H1 (cell line): ENCODE data around the gene SPSB1. TPM values are rescaled to one million over a fixed set of nuclear protein-coding genes. Genes with fewer than 3 reads are reported as not detected.

ENCODE experiments used
- BRCA1 ChIP-seq: IDR thresholded peaks from 2 replicates; pipeline ENCODE4 v1.6.1; 2012; ENCODE audit warnings: low read depth, low read length, improper control_type of control experiment
- CHD7 ChIP-seq: fragments of 300-600 bp; sonication (generic); IDR thresholded peaks from 2 replicates; pipeline ENCODE4 v1.7.1; 2012; ENCODE audit warnings: low read length, moderate library complexity, mild to moderate bottlenecking, inconsistent platforms; ENCODE audit not compliant: insufficient replicate concordance
- CTCF ChIP-seq, 3 experiments: IDR thresholded peaks; 1 replicate in 2 of 3; 2 replicates in 1 of 3; pipeline versions ENCODE4 v1.5.1 to v1.6.1; 2011; ENCODE audit warnings: low read length in 3 of 3, mild to moderate bottlenecking in 3 of 3, inconsistent platforms in 2 of 3, low read depth in 1 of 3, moderate library complexity in 1 of 3; ENCODE audit not compliant: insufficient read depth in 1 of 3; ENCODE audit errors: control extremely low read depth in 1 of 3
- GABPA ChIP-seq: IDR thresholded peaks from 2 replicates; pipeline ENCODE4 v1.6.1; 2011; ENCODE audit warnings: mild to moderate bottlenecking, low read length, moderate library complexity, borderline replicate concordance; ENCODE audit not compliant: insufficient read depth
- POLR2AphosphoS5 ChIP-seq: IDR thresholded peaks from 2 replicates; pipeline ENCODE4 v1.6.1; 2011; ENCODE audit warnings: low read depth, low read length
- SAP30 ChIP-seq: fragments of 300-600 bp; sonication (generic); IDR thresholded peaks from 2 replicates; pipeline ENCODE4 v1.7.1; 2012; ENCODE audit warnings: low read length, moderate library complexity, mild to moderate bottlenecking, inconsistent platforms; ENCODE audit not compliant: insufficient read depth, insufficient replicate concordance
- SRF ChIP-seq: IDR thresholded peaks from 2 replicates; pipeline ENCODE4 v1.6.1; 2011; ENCODE audit warnings: mild to moderate bottlenecking, low read depth, low read length, moderate library complexity
- TBP ChIP-seq: IDR thresholded peaks from 2 replicates; pipeline ENCODE4 v1.6.1; 2011; ENCODE audit warnings: low read depth, low read length, improper control_type of control experiment
- polyA plus RNA-seq, 7 experiments: library from polyadenylated mRNA; depleted of rRNA in 3 of 7; stranded (reverse) in 5 of 7; unstranded in 2 of 7; fragments of >200 nt in 5 of 7; fragments of 200-250 nt in 2 of 7; gene quantifications; 1 replicate in 5 of 7; 2 replicates in 1 of 7; 4 replicates in 1 of 7; pipeline versions ENCODE4 v1.2.1 to v1.2.3, GENCODE V29; 2011 to 2013; ENCODE audit warnings: missing spikeins in 2 of 7, mixed read lengths in 2 of 7
- total RNA-seq: library from RNA; stranded (reverse); fragmentation: NEBNext Ultra II Directional; extraction: Animal tissue kit (Norgen Biotek cat#: 25700); gene quantifications from 2 replicates; pipeline ENCODE4 v1.2.1, GENCODE V29; 2021

Gene SPSB1
- total and polyA plus RNA-seq, 2 of the 8 experiments (the other 6 are each of a cell fraction or from before 2014, with no cell fraction given): 5.3 to 6.4 TPM

GRCh38 chr1:9374748-9375341, 82.2 kb downstream of the SPSB1 start (continued):
- TF ChIP-seq CHD7: no peak
- no peak for TF ChIP-seq TBP
- no peak for TF ChIP-seq POLR2AphosphoS5
- no peak for TF ChIP-seq SAP30
- no peak for TF ChIP-seq CTCF (IDR thresholded peaks at IDR 0.05; ENCODE audit: control extremely low read depth in 1 of 3, insufficient read depth in 1 of 3, low read depth in 1 of 3, low read length in 3 of 3)
- no peak for TF ChIP-seq GABPA
- no peak for TF ChIP-seq BRCA1
- TF ChIP-seq SRF: no peak
